ENCODE data around the gene VAT1L. TPM values are rescaled to one million over a fixed set of nuclear protein-coding genes. Genes with fewer than 3 reads are reported as not detected.

Gene VAT1L
- total and polyA plus RNA-seq, 10 donors: 0.02 to 0.23 (median 0.10) TPM; not detected in 4

DNA sequence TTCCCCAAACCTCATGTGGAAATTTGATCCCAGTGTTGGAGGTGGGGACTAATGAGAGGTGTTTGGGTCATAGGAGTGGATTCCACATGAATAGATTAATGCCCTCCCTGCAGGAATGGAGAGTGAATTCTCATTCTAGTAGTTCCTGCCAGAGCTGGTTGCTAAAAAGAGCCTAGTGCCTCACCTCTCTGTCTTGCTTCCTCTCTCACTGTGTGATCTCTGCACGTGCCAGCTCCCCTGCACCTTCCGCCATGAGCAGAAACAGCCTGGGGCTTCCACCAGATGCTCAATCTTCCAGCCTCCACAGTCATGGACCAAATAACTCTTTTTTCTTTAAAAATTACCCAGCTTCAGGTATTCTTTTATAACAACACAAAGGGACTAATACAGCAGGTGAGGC lies 161.1 kb downstream of the VAT1L start:
- Histone ChIP-seq H3K27ac (no peak overlapping the region), H3K36me3 (no peaks in the 10 kb centered on the region), H3K27me3 (replicated peaks in 1 of 7) (peaks cover 0 to 17% (median 0%) of the 10 kb centered on the region in 7 donors), H3K4me1 (peaks cover 0 to 6% (median 0%) of the 10 kb centered on the region in 6 donors), H3K9me3 (no peaks in the 10 kb centered on the region), H3K4me3 (no peak overlapping the region)
- intact Hi-C loops (cut with DNase I; ENCODE audit: low total_unique reads): no loop called here
- DNase-seq: no peak
- WGBS, 5 donors: 69 to 88% (median 79%) methylated on average over 2 of the region's 2 CpGs
- no peak for TF ChIP-seq POLR2AphosphoS5 (IDR thresholded peaks at IDR 0.05)
- TF ChIP-seq POLR2A (IDR thresholded peaks at IDR 0.05): no peak
- TF ChIP-seq CTCF (IDR thresholded peaks at IDR 0.05 in 8 of 11, conservative IDR thresholded peaks at IDR 0.05 in 3 of 11): no peak

- TF ChIP-seq POLR2A (IDR thresholded peaks at IDR 0.05) (no peak), POLR2AphosphoS5 (IDR thresholded peaks at IDR 0.05) (no peak), CTCF (IDR thresholded peaks at IDR 0.05 in 8 of 11, conservative IDR thresholded peaks at IDR 0.05 in 3 of 11) (no peak)
- Histone ChIP-seq H3K36me3 (no peaks in the 10 kb centered on the region), H3K4me3 (no peak overlapping the region), H3K9me3 (no peaks in the 10 kb centered on the region), H3K27me3 (replicated peaks in 1 of 7) (peaks cover 0 to 11% (median 0%) of the 10 kb centered on the region in 7 donors), H3K27ac (no peak overlapping the region), H3K4me1 (peaks cover 0 to 6% (median 0%) of the 10 kb centered on the region in 6 donors)
- intact Hi-C loops (cut with DNase I; ENCODE audit: low total_unique reads): no loop called here
- DNase-seq: no peak
- 12 to 26% (median 22%) methylated on average over 2 of the region's 2 CpGs for WGBS, 5 donors
These were observed 163.4 kb downstream of the VAT1L start for GRCh38 chr16:77951788-77952187.

- no peaks in the 10 kb centered on the region for H3K36me3 ChIP-seq
- no peak for DNase-seq
- no peak overlapping the region for H3K4me3 ChIP-seq
- H3K4me1 ChIP-seq: peaks cover 0 to 6% (median 0%) of the 10 kb centered on the region in 6 donors
- intact Hi-C loops (cut with DNase I; ENCODE audit: low total_unique reads): no loop called here
- H3K27me3 ChIP-seq (replicated peaks in 1 of 7): peaks cover 0 to 3% (median 0%) of the 10 kb centered on the region in 7 donors
- no peak overlapping the region for H3K27ac ChIP-seq
- TF ChIP-seq POLR2AphosphoS5 (IDR thresholded peaks at IDR 0.05): no peak
- no peak for TF ChIP-seq CTCF (IDR thresholded peaks at IDR 0.05 in 8 of 11, conservative IDR thresholded peaks at IDR 0.05 in 3 of 11)
- no peak for TF ChIP-seq POLR2A (IDR thresholded peaks at IDR 0.05)
- 67 to 83% (median 77%) methylated on average over 8 of the region's 8 CpGs for WGBS, 5 donors
- no peaks in the 10 kb centered on the region for H3K9me3 ChIP-seq
These were observed 166.8 kb downstream of the VAT1L start for GRCh38 chr16:77955127-77955526.

- peaks cover 0 to 3% (median 0%) of the 10 kb centered on the region in 7 donors for H3K27me3 ChIP-seq (replicated peaks in 1 of 7)
- WGBS, 5 donors: 84 to 90% (median 87%) methylated on average over 4 of the region's 4 CpGs
- H3K9me3 ChIP-seq: no peaks in the 10 kb centered on the region
- intact Hi-C loops (cut with DNase I; ENCODE audit: low total_unique reads): no loop called here
- H3K4me3 ChIP-seq: no peak overlapping the region
- peaks cover 0 to 6% (median 0%) of the 10 kb centered on the region in 6 donors for H3K4me1 ChIP-seq
- no peaks in the 10 kb centered on the region for H3K36me3 ChIP-seq
- TF ChIP-seq CTCF (IDR thresholded peaks at IDR 0.05 in 8 of 11, conservative IDR thresholded peaks at IDR 0.05 in 3 of 11) (no peak), POLR2A (IDR thresholded peaks at IDR 0.05) (no peak)
- H3K27ac ChIP-seq: no peak overlapping the region
- DNase-seq: no peak
These were observed 167.9 kb downstream of the VAT1L start for GRCh38 chr16:77956231-77956630.

All from spleen (tissue), 11 donors.